Left ventricle myocardium superior (tissue), 1 donor: ENCODE data around the gene FIGNL1. TPM values are rescaled to one million over a fixed set of nuclear protein-coding genes. Genes with fewer than 3 reads are reported as not detected.
A peak's percentile ranks its signal among the peaks of the same experiment; 100 is the strongest.

ENCODE experiments used
- ATAC-seq: fragments of 200-7000 bp; cut with Tn5 transposase; one replicate; pipeline ENCODE4 v1.9.1; 2020; ENCODE audit warnings: mild to moderate bottlenecking, moderate library complexity
- DNase-seq: peaks from one replicate; pipeline ENCODE4 v3.0.0-alpha.2; 2020
- intact Hi-C: fragments of 100-400 bp; cut with micrococcal nuclease; formaldehyde crosslinking; loops from one replicate; pipeline ENCODE4 v1.11.0; 2022
- total RNA-seq: library from RNA; stranded (reverse); fragmentation: NEBNext Ultra II Directional; extraction: Animal tissue kit (Norgen Biotek cat#: 25700); gene quantifications from one replicate; pipeline ENCODE4 v1.2.1, GENCODE V29; 2021
- donor health status: DM: no; HTN: yes; CAD: no; lungs with severe emphysema.

FIGNL1 gene
- total RNA-seq, 1 donor from 2014 or later = 5.2 TPM

DNA sequence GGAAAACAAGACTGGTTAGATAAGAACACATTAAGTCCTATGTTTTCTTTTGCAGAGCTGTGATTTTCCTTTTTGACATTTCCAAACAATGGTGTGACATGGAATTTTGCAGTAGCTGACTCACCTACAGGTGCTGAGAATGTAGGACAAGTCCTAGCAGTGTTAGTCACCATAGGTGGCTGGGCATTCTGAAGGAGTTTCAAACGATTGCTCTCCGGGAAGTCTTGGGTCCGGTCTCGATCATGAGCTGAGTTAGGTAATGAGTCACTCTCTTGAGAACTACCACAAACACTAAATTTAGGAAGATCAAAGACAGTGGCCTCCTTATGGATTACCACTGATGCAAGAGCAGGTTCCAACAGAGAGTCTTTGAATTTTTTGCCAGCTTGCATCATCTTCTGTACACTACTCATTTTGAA, 3.6 kb downstream of the FIGNL1 start:
- ATAC-seq = no peak
- no peak for DNase-seq
- intact Hi-C loops = no loop called here

GRCh38 chr7:50436133-50436806, 13.9 kb downstream of the FIGNL1 start:
- no peak for ATAC-seq
- intact Hi-C loops = no loop called here
- no peak for DNase-seq

GRCh38 chr7:50431722-50432305, 18.3 kb downstream of the FIGNL1 start:
- intact Hi-C loops = no loop called here
- ATAC-seq = no peak
- no peak for DNase-seq

GRCh38 chr7:50431316-50431715, 18.8 kb downstream of the FIGNL1 start:
- no peak for ATAC-seq
- intact Hi-C loops = no loop called here
- DNase-seq = no peak

DNA sequence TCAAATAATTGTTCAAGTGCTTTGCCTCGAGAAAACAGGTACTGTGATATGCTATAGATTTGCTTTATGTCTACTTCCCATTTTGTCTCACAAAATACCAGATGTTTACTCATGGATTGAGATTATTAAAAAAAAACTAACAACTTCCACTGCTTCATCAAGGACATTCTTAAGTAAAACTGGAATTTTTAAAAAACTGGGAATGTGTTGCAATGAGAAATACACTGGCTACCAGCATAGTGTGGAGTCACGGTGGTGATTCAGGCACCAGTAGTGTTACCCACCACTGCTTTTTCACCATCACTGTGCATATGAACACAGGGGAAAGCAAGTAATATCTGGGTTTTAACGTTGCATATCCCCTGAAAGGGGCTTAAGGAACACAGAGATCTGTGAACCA, 21.2 kb downstream of the FIGNL1 start:
- ATAC-seq (no peak), DNase-seq (no peak)
- intact Hi-C loops = no loop called here

GRCh38 chr7:50427518-50427917, 22.6 kb downstream of the FIGNL1 start:
- intact Hi-C loops = no loop called here
- no peak for ATAC-seq

DNA sequence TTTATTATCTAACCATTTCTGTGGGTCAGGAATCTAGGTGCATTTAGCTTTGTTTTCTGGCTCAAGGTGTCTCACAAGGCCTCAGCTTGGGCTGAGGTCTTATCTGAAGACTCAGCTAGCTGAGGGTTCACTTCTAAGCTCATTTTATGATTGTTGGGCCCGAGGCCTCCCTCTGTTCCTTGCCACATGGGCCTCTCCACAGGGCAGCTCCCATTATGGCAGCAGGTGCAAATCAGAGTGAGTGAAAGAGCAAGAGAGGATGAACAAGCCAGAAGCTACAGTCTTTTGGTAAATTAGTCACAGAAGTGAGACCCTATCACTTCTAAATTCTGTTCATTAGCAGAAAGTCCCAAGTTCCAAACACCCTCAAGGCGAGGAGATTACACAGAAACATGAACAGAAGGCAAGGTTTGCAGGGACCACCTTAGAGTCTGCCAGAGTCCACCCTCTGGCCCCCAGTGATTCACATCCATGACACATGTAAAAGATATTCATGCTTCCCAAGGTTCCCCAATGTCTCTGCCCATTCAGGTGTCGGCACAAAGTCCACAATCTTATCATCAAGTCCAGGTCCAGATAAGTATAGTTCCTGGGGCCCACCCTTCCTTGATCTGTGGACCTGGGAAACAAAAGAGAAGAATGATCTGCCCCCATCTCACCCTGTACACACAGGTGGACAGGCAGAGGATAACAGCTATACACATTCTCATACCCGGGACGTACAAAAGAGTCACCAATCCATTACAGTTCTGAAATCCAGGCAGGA, 23.7 kb downstream of the FIGNL1 start:
- DNase-seq (no peak), ATAC-seq (no peak)
- intact Hi-C loops = no loop called here

More at GRCh38 chr7:50427518-50427917, 22.6 kb downstream of the FIGNL1 start:
- DNase-seq = no peak

DNA sequence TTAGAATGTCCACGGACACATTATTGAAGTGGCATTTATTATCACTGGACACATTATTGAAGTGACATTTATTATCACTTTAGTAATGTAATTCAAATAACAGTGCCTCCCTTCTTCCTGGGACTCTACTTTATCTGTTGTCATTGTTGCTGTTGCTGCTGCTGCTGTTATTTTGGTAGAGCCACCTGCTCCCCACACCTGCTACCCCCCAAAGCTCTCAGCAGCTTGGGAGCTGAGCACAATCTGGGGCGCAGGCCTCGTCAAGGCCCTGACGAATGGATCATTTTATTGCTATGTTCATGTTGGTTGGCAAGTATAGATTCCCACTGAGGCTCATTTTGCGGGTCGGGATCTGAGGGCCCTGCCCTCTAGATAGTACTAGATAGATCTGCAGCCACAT, 24.8 kb downstream of the FIGNL1 start:
- ATAC-seq = no peak
- DNase-seq = no peak
- intact Hi-C loops = no loop called here

DNA sequence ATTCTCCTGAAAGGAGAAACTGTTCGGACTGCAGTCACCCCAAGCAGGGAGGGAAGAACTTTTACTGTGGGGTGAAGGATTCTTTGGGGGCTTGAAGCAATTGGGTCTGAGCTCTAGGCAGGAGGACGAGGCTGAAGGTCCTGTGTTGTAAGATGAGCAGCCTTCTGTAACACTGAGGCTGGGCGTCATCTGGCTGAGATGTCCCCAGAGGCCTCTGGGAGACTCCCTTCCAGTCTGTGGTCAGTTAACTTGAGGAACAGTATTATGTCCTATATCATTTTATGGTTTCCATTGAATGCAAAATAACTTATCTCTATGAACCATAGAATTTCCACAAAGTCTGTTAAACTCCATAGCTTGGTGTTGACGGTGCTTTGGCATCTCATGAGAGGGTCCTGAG, 26.3 kb downstream of the FIGNL1 start:
- no peak for ATAC-seq
- intact Hi-C loops = no loop called here
- DNase-seq = no peak

DNA sequence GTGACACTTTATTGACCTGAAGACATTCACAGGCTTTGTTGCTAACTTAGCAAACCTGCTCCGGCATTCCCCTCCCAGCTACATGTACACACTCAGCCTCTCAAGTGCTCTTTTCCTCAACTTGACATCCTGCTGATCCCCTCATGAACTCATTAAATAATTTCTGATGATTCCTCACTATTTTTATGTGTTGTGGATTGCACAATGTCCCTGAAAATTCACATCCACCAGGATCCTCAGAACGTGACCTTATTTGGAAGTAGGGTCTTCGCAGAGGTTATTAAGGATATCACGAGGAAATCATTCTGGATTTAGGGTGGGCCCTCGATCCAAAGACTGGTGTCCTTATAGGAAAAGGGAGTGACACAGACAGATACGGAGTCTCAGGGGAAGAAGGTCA, 27.3 kb downstream of the FIGNL1 start:
- no peak for ATAC-seq
- intact Hi-C loops = no loop called here
- no peak for DNase-seq

DNA sequence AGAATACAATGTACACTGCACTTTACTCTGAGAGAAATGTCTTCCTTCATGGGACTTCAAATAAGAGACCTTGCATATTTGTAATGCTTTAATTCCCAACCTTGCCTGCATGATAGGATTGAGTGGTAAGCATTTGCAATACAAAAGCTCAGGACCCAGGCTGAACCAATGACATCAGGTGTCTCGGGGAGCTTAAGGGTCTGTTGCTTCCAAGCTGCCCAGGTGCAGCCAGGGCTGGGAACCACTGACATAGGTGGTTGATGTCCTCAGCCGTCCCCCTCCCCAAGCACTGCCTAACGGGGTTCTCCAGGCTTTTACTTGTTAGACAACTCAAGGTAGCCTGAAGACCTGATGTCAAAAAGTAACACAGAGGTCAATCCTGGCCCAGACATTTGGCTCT, 29.1 kb downstream of the FIGNL1 start:
- intact Hi-C loops = no loop called here
- no peak for ATAC-seq
- DNase-seq = no peak

GRCh38 chr7:50418526-50419290, 31.4 kb downstream of the FIGNL1 start:
- DNase-seq = no peak
- intact Hi-C loops = loop anchor here (5.0 kb wide), 2 partner anchors 211 to 276 kb away; no protein-coding TSS in a partner anchor
- ATAC-seq = no peak

DNA sequence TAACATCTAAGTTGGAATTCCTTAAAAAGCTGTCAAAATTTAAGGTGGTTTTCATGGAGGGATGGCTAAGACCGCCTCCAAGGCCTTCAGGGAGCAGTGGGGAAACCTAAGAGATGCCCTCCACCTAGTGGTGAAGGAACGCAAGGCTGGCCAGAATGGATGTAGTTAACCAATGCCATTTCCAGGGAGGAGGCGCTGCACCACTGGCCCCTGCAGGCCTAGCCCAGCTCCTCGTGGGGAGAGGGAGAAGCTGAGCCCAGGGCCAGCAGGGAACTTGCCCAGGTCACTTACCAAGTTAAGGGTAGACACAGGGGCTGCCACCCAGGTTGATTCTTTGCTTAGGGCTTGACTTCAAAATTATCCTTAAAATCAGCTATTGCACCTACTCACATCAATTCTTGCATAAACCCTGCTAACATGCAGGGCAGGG, 32.0 kb downstream of the FIGNL1 start:
- ATAC-seq (peak; percentile 93), DNase-seq (peak; percentile 72)

GRCh38 chr7:50416527-50417182, 33.5 kb downstream of the FIGNL1 start:
- DNase-seq (no peak), ATAC-seq (peak; percentile 69)
- intact Hi-C loops = loop anchor here (5.0 kb wide), 2 partner anchors 209 to 274 kb away; no protein-coding TSS in a partner anchor

More for the DNA sequence above, 32.0 kb downstream of the FIGNL1 start:
- intact Hi-C loops = loop anchor here (5.0 kb wide), 2 partner anchors 211 to 276 kb away; no protein-coding TSS in a partner anchor

DNA sequence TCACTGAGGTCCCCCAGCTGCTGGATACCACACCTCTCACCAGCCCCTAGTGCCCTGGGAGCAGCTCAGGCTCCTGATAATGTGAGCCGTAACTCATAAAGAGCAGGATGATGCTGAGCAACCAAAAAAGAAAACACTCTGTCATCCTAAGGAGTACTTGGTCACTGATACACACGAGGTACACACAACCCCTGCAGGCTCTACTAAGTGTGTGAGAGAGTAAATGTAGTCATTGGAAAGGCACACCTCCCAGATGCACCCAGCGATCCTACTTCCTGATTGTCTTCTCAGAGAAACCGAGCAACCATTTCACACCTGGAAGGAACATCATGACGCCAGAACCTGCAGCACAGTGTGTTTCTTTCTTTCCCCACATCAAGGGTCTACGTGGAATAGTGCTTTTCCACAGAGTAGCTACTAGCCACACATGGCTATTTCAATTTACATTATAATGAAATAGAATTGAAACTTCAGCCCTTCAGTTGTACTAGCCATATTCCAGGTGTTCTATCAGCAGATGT, 34.2 kb downstream of the FIGNL1 start:
- ATAC-seq (no peak), DNase-seq (no peak)
- intact Hi-C loops = loop anchor here (5.0 kb wide), 2 partner anchors 209 to 274 kb away; no protein-coding TSS in a partner anchor

DNA sequence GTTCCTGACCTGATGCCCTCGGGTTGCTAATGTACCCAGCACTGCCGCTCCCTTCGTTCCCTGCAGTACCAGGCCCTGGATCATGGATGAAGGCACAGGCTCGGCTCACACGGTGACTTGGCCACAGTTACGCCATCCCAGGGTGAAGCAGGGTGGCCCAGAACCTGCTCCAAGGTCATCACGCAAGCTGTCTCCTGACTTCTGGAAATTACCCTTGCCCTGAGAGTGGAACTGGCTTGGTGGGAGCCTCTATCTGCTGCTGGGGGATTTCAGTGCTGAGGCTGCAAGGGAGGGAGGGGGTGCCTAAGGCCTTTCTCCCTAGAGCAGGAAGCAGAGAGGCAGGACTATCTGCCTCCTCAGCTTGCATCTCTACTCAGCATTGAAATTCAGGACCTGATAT, 36.6 kb downstream of the FIGNL1 start:
- ATAC-seq (no peak), DNase-seq (no peak)
- intact Hi-C loops = no loop called here

DNA sequence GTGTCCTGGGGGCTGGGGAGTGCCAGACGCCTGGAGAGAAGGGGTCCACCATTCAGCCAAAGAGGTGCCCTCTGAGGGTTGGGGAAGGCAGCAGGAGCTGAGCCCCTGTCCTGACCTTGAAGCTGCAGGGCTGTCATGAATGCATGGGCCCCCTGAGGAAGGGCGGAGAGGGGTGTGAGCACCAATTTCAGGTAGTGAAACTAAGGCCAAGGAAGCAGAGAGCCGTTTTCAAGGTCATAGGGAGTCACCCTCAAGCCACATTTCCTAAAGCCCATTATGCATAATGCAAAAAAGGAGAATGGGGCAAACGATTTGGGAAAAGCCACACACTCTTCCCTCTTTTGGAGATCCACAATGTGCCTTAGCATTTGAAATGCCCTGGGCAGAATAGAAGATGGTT, 37.2 kb downstream of the FIGNL1 start:
- ATAC-seq (no peak), DNase-seq (no peak)
- intact Hi-C loops = no loop called here

DNA sequence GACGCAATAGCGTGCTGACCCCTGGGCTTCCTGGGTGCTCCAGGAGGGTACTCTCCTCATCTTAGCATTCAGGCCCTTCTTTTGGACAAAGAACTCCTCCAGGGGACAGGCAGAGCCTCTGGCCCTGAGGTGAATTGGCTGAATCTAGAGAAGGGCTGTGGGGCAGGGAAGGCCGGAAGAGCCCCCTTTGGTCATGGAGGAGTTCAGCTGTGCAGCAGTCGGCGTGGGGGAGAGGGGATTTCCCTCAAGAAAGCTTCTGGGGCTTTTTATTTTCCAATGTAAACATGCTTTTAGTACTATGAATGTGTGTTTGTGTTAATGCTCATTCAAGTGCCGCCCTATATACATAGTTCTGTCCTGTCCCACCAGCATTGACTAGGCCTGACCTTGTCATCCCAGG, 38.8 kb downstream of the FIGNL1 start:
- no peak for ATAC-seq
- intact Hi-C loops = no loop called here
- no peak for DNase-seq
